ENCODE results near the gene LCA5L.

GRCh38 chr21:39444421-39445180, 977 bp downstream of the LCA5L start:
- TF ChIP-seq CTCF (optimal IDR thresholded peaks at IDR 0.05 in 1 of 3, IDR thresholded peaks at IDR 0.05 in 1 of 3, conservative IDR thresholded peaks at IDR 0.05 in 1 of 3; ENCODE audit: extremely low read depth in 1 of 3, insufficient read depth in 2 of 3, low read length in 3 of 3) (no peak), EZH2 (IDR thresholded peaks at IDR 0.05; ENCODE audit: low read length) (no peak)

Measured in keratinocyte (primary cell).